Measurements from ENCODE around the gene LYPD6B.

- TF ChIP-seq, protein P1, sequence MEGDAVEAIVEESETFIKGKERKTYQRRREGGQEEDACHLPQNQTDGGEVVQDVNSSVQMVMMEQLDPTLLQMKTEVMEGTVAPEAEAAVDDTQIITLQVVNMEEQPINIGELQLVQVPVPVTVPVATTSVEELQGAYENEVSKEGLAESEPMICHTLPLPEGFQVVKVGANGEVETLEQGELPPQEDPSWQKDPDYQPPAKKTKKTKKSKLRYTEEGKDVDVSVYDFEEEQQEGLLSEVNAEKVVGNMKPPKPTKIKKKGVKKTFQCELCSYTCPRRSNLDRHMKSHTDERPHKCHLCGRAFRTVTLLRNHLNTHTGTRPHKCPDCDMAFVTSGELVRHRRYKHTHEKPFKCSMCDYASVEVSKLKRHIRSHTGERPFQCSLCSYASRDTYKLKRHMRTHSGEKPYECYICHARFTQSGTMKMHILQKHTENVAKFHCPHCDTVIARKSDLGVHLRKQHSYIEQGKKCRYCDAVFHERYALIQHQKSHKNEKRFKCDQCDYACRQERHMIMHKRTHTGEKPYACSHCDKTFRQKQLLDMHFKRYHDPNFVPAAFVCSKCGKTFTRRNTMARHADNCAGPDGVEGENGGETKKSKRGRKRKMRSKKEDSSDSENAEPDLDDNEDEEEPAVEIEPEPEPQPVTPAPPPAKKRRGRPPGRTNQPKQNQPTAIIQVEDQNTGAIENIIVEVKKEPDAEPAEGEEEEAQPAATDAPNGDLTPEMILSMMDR (IDR thresholded peaks at IDR 0.05) = no peak
- no peak for TF ChIP-seq MAX (IDR thresholded peaks at IDR 0.05; ENCODE audit: low read depth)
- no peak for TF ChIP-seq RAD21 (IDR thresholded peaks at IDR 0.05; ENCODE audit: low read length)
- TF ChIP-seq RFX5 (IDR thresholded peaks at IDR 0.05; ENCODE audit: low read length) = no peak
- TF ChIP-seq RCOR1 (IDR thresholded peaks at IDR 0.05; ENCODE audit: low read length) = no peak
- no peak for TF ChIP-seq USF2 (IDR thresholded peaks at IDR 0.05; ENCODE audit: borderline replicate concordance, low read depth, low read length)
- no peak for TF ChIP-seq POLR2AphosphoS5 (IDR thresholded peaks at IDR 0.05; ENCODE audit: low read depth, low read length)
- TF ChIP-seq SIN3A (IDR thresholded peaks at IDR 0.05; ENCODE audit: borderline replicate concordance, low read depth, low read length) = no peak
- no peak for TF ChIP-seq EZH2phosphoT487 (IDR thresholded peaks at IDR 0.05; ENCODE audit: borderline replicate concordance, low read depth)
- TF ChIP-seq, protein P2, sequence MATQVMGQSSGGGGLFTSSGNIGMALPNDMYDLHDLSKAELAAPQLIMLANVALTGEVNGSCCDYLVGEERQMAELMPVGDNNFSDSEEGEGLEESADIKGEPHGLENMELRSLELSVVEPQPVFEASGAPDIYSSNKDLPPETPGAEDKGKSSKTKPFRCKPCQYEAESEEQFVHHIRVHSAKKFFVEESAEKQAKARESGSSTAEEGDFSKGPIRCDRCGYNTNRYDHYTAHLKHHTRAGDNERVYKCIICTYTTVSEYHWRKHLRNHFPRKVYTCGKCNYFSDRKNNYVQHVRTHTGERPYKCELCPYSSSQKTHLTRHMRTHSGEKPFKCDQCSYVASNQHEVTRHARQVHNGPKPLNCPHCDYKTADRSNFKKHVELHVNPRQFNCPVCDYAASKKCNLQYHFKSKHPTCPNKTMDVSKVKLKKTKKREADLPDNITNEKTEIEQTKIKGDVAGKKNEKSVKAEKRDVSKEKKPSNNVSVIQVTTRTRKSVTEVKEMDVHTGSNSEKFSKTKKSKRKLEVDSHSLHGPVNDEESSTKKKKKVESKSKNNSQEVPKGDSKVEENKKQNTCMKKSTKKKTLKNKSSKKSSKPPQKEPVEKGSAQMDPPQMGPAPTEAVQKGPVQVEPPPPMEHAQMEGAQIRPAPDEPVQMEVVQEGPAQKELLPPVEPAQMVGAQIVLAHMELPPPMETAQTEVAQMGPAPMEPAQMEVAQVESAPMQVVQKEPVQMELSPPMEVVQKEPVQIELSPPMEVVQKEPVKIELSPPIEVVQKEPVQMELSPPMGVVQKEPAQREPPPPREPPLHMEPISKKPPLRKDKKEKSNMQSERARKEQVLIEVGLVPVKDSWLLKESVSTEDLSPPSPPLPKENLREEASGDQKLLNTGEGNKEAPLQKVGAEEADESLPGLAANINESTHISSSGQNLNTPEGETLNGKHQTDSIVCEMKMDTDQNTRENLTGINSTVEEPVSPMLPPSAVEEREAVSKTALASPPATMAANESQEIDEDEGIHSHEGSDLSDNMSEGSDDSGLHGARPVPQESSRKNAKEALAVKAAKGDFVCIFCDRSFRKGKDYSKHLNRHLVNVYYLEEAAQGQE (IDR thresholded peaks at IDR 0.05; ENCODE audit: low read depth, low read length) = no peak
- no peak for TF ChIP-seq YY1 (IDR thresholded peaks at IDR 0.05; ENCODE audit: low read depth)
- TF ChIP-seq EP300 (IDR thresholded peaks at IDR 0.05; ENCODE audit: borderline replicate concordance in 1 of 2, low read depth in 1 of 2, low read length in 1 of 2) = no peak
- no peak for TF ChIP-seq JUND (IDR thresholded peaks at IDR 0.05)
Observed at GRCh38 chr2:149029307-149029965, 9.1 kb upstream of the LYPD6B start.

Measured in SK-N-SH (cell line).